HCT116 (cell line): ENCODE measurements around the gene TAF6L. TPM values are rescaled to one million over a fixed set of nuclear protein-coding genes. Genes with fewer than 3 reads are reported as not detected.

ENCODE experiments used
- ATAC-seq: fragments of 200-7000 bp; cut with Tn5 transposase; 2 replicates; pipeline ENCODE4 v1.9.1; 2020; ENCODE audit warnings: mild to moderate bottlenecking, moderate library complexity
- BruUV-seq: library from RNA; stranded (reverse); fragments of 400-500 nt; replicated peaks from 2 replicates; lab custom pipeline; 2021; lab: Mats Ljungman, UMichigan
- CTCF ChIA-PET: fragments of 300-600 bp; sonication (Branson Sonifier 250); formaldehyde crosslinking; loops from one replicate; lab custom pipeline; 2021; ENCODE audit warnings: antibody characterized with exemption; lab: Charles Lee
- POLR2A ChIA-PET: fragments of 300-600, 350-600 bp; sonication (Branson Sonifier 250); formaldehyde crosslinking; loops from one replicate; lab custom pipeline; 2021; ENCODE audit warnings: antibody characterized with exemption; lab: Charles Lee
- RAD21 ChIA-PET, 2 experiments: fragments of 300-600 bp; sonication (Branson Sonifier 250); formaldehyde crosslinking; loops; one replicate each; lab custom pipeline; 2023; ENCODE audit warnings: low total read pairs in 2 of 2; ENCODE audit not compliant: uncharacterized antibody in 2 of 2, unreplicated experiment in 2 of 2, low non-redundant PET in 1 of 2; lab: Charles Lee
- DNase-seq: peaks from one replicate; pipeline ENCODE4 v3.0.0-alpha.2; 2010; ENCODE audit warnings: low read depth, low spot score
- H2AFZ ChIP-seq: fragments of 200-600 bp; shearing (Covaris generic), sonication (generic); 2 replicates; pipeline ENCODE4 v1.6.1; 2017; ENCODE audit warnings: low read depth, mixed run types, mixed read lengths, antibody characterized with exemption, low read length; ENCODE audit not compliant: poor library complexity, severe bottlenecking
- H3K27ac ChIP-seq: 2 replicates; pipeline ENCODE4 v1.5.1; 2012; ENCODE audit warnings: low read depth, low read length
- H3K27me3 ChIP-seq: fragments of 200-600 bp; sonication (generic); 2 replicates; pipeline ENCODE4 v1.6.1; 2016; ENCODE audit warnings: mixed run types, low read length, mixed read lengths; ENCODE audit not compliant: insufficient read depth
- H3K36me3 ChIP-seq, 2 experiments: fragments of 200-500 bp in 1 of 2; fragments of 200-600 bp in 1 of 2; sonication (Bioruptor generic) in 1 of 2; sonication (generic) in 1 of 2; 2 replicates each; pipeline versions ENCODE4 v1.5.1 to v1.6.1; 2014 to 2016; ENCODE audit warnings: low read length in 2 of 2, inconsistent platforms in 1 of 2, mixed read lengths in 1 of 2, mixed run types in 1 of 2; ENCODE audit not compliant: insufficient read depth in 2 of 2, control insufficient read depth in 1 of 2
- H3K4me1 ChIP-seq, 2 experiments: fragments of 200-600 bp in 1 of 2; sonication (generic) in 1 of 2; 2 replicates each; pipeline versions ENCODE4 v1.5.1 to v1.6.1; 2012 to 2017; ENCODE audit warnings: low read length in 2 of 2, inconsistent platforms in 1 of 2, mild to moderate bottlenecking in 1 of 2, mixed read lengths in 1 of 2, mixed run types in 1 of 2, moderate library complexity in 1 of 2; ENCODE audit not compliant: insufficient read depth in 2 of 2, control insufficient read depth in 1 of 2
- H3K4me2 ChIP-seq: fragments of 200-600 bp; sonication (generic); 2 replicates; pipeline ENCODE4 v1.6.1; 2017; ENCODE audit warnings: mixed run types, low read length, mixed read lengths
- H3K4me3 ChIP-seq, 2 experiments: fragments of 200-600 bp in 1 of 2; sonication (generic) in 1 of 2; replicated peaks in 1 of 2; 2 replicates each; pipeline ENCODE4 v1.5.1; 2011 to 2016; ENCODE audit warnings: low read length in 2 of 2, control low read depth in 1 of 2, low read depth in 1 of 2, mild to moderate bottlenecking in 1 of 2, mixed read lengths in 1 of 2, mixed run types in 1 of 2
- H3K79me2 ChIP-seq: fragments of 200-600 bp; sonication (generic); 2 replicates; pipeline ENCODE4 v1.6.1; 2017; ENCODE audit warnings: mild to moderate bottlenecking, mixed run types, low read length, moderate library complexity, mixed read lengths; ENCODE audit not compliant: insufficient read depth
- H3K9ac ChIP-seq: fragments of 200-600 bp; sonication (generic); 2 replicates; pipeline ENCODE4 v1.6.1; 2016; ENCODE audit warnings: low read length, mixed read lengths
- H3K9me2 ChIP-seq: fragments of 200-600 bp; sonication (generic), shearing (Covaris generic); 2 replicates; pipeline ENCODE4 v1.6.1; 2017; ENCODE audit warnings: mixed run types, mild to moderate bottlenecking, moderate library complexity; ENCODE audit not compliant: insufficient read depth
- H3K9me3 ChIP-seq, 2 experiments: fragments of 200-500 bp in 1 of 2; fragments of 200-600 bp in 1 of 2; sonication (Bioruptor generic) in 1 of 2; sonication (generic) in 1 of 2; 2 replicates each; pipeline ENCODE4 v1.6.1; 2014 to 2017; ENCODE audit warnings: low read length in 2 of 2, mixed read lengths in 2 of 2, inconsistent platforms in 1 of 2, low read depth in 1 of 2, mild to moderate bottlenecking in 1 of 2, mixed run types in 1 of 2, moderate library complexity in 1 of 2; ENCODE audit not compliant: control insufficient read depth in 1 of 2, insufficient read depth in 1 of 2
- H4K20me1 ChIP-seq: fragments of 200-600 bp; sonication (generic), shearing (Covaris generic); 2 replicates; pipeline ENCODE4 v1.6.1; 2017; ENCODE audit warnings: mixed run types, mild to moderate bottlenecking, moderate library complexity; ENCODE audit not compliant: insufficient read depth
- CBX3 ChIP-seq: IDR thresholded peaks from 2 replicates; pipeline ENCODE4 v1.6.1; 2012; ENCODE audit warnings: low read depth
- EGR1 ChIP-seq: IDR thresholded peaks from 2 replicates; pipeline ENCODE4 v1.6.1; 2012; ENCODE audit warnings: low read depth
- ELF1 ChIP-seq: IDR thresholded peaks from 2 replicates; pipeline ENCODE4 v1.6.1; 2012; ENCODE audit warnings: low read depth, borderline replicate concordance
- FOSL1 ChIP-seq: IDR thresholded peaks from 2 replicates; pipeline ENCODE4 v1.6.1; 2012; ENCODE audit warnings: low read depth
- POLR2A ChIP-seq: IDR thresholded peaks from 2 replicates; pipeline ENCODE4 v1.7.0; 2011; ENCODE audit warnings: borderline replicate concordance; ENCODE audit not compliant: insufficient read depth, insufficient read length; ENCODE audit errors: extremely low read depth
- POLR2AphosphoS5 ChIP-seq: IDR thresholded peaks from 2 replicates; pipeline ENCODE4 v1.6.1; 2011; ENCODE audit warnings: mild to moderate bottlenecking, low read depth, low read length, moderate library complexity
- SIN3A ChIP-seq: IDR thresholded peaks from 2 replicates; pipeline ENCODE4 v1.6.1; 2012; ENCODE audit warnings: low read depth
- TCF7L2 ChIP-seq: IDR thresholded peaks from 2 replicates; pipeline ENCODE4 v1.7.0; 2011; ENCODE audit warnings: borderline replicate concordance, inconsistent platforms; ENCODE audit not compliant: insufficient read depth, insufficient read length; ENCODE audit errors: extremely low read depth
- YY1 ChIP-seq: IDR thresholded peaks from 2 replicates; pipeline ENCODE4 v1.6.1; 2011; ENCODE audit warnings: low read length, low read depth, moderate library complexity, mild to moderate bottlenecking; ENCODE audit not compliant: insufficient replicate concordance; ENCODE audit errors: extremely low read depth
- ZNF274 ChIP-seq: fragments of 200-500 bp; sonication (Bioruptor generic); IDR thresholded peaks from 2 replicates; pipeline ENCODE4 v1.6.1; 2014; ENCODE audit warnings: mild to moderate bottlenecking, low read depth, low read length, inconsistent platforms
- intact Hi-C: fragments of 100-400 bp; cut with micrococcal nuclease; formaldehyde crosslinking; loops from 2 replicates; pipeline ENCODE4 v1.10.0; 2022
- total RNA-seq: library from RNA; stranded (reverse); gene quantifications from one replicate; pipeline ENCODE4 v1.2.1, GENCODE V29; 2021; ENCODE audit not compliant: unreplicated experiment
- TF ChIP-seq, protein P1 (sequence below): IDR thresholded peaks from 2 replicates; pipeline ENCODE4 v1.6.1; 2012
- TF ChIP-seq, protein P2 (sequence below), 3 experiments: fragments of 200-600 bp in 1 of 3; sonication (generic) in 1 of 3; IDR thresholded peaks in 2 of 3; conservative IDR thresholded peaks in 1 of 3; 2 replicates each; pipeline ENCODE4 v1.5.1; 2012 to 2017; ENCODE audit warnings: low read depth in 2 of 3, low read length in 2 of 3, antibody characterized with exemption in 1 of 3, borderline replicate concordance in 1 of 3, control low read depth in 1 of 3, mild to moderate bottlenecking in 1 of 3, mixed read lengths in 1 of 3, mixed run types in 1 of 3, moderate library complexity in 1 of 3; ENCODE audit not compliant: insufficient read depth in 1 of 3

TAF6L gene
- total RNA-seq, 1 experiment from 2014 or later = 24.2 TPM

DNA sequence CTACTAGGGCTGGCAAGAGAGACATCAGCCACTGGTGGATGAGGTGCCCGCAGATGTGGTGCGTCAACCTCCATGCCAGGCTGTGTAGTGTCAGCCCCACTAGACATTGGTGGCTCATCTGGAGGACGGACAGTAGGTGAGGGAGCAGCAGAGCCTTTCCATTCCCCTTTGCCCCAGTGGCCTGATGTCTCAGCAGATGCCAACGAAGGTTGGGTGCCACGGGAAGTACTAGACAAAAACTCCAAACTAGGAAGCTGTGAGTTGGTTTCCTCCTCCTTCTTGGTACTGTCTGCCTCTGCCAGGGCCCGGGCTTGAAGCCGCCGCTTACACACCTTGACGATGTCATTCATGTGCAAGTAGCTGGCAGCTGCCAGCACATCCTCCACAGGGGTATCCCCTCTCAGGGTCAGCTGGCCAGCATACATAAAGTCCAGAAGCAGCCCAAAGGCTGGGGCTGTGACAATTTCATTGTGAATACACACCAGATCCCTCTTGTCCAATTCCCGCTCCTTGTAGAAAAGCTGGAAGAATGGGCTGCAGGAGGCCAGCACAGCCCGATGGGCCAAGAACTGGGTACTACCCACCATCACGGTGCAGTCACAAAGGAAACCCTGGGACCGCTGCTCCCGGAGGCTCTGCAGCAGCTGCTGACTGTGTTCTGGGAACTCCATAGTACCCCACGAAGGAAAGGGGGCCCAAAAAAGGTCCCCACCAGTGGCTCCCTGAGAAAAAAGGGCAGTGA is 18.0 kb upstream of the TAF6L start:
- peak; percentile 2 for ATAC-seq
- Histone ChIP-seq H3K79me2 (no peaks in the 10 kb centered on the region; the same call in 1 of the 2 replicates), H3K36me3 (no peaks in the 10 kb centered on the region), H2AFZ (no peak overlapping the region), H3K9ac (peak overlapping the region; percentile 78), H3K4me2 (peak overlapping the region; percentile 90), H3K27me3 (no peaks in the 10 kb centered on the region), H3K9me2 (no peaks in the 10 kb centered on the region), H3K9me3 (no peaks in the 10 kb centered on the region), H3K27ac (peak overlapping the region; percentile 76), H4K20me1 (no peaks in the 10 kb centered on the region), H3K4me1 (peaks cover 4 to 18% of the 10 kb centered on the region in 2 experiments; a peak in 3 of 4 replicates), H3K4me3 (peak overlapping the region; percentile 70 to 84)
- DNase-seq = no peak
- TF ChIP-seq TCF7L2 = no peak
- no peak for TF ChIP-seq FOSL1
- TF ChIP-seq ELF1 = no peak
- TF ChIP-seq, protein P1, sequence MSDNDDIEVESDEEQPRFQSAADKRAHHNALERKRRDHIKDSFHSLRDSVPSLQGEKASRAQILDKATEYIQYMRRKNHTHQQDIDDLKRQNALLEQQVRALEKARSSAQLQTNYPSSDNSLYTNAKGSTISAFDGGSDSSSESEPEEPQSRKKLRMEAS = no peak
- no peak for TF ChIP-seq SIN3A
- no peak for TF ChIP-seq POLR2A
- TF ChIP-seq POLR2AphosphoS5 = no peak
- TF ChIP-seq EGR1 = no peak
- no peak for TF ChIP-seq YY1
- TF ChIP-seq ZNF274 = no peak
- TF ChIP-seq, protein P2, sequence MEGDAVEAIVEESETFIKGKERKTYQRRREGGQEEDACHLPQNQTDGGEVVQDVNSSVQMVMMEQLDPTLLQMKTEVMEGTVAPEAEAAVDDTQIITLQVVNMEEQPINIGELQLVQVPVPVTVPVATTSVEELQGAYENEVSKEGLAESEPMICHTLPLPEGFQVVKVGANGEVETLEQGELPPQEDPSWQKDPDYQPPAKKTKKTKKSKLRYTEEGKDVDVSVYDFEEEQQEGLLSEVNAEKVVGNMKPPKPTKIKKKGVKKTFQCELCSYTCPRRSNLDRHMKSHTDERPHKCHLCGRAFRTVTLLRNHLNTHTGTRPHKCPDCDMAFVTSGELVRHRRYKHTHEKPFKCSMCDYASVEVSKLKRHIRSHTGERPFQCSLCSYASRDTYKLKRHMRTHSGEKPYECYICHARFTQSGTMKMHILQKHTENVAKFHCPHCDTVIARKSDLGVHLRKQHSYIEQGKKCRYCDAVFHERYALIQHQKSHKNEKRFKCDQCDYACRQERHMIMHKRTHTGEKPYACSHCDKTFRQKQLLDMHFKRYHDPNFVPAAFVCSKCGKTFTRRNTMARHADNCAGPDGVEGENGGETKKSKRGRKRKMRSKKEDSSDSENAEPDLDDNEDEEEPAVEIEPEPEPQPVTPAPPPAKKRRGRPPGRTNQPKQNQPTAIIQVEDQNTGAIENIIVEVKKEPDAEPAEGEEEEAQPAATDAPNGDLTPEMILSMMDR (IDR thresholded peaks at IDR 0.05 in 2 of 3, conservative IDR thresholded peaks at IDR 0.05 in 1 of 3; ENCODE audit: borderline replicate concordance in 1 of 3, insufficient read depth in 1 of 3, low read depth in 2 of 3, low read length in 2 of 3) = no peak
- TF ChIP-seq CBX3 = no peak
- POLR2A ChIA-PET = interaction anchor here (0.8 to 3.4 kb wide), 22 partner anchors 8 to 137 kb away, joined by 3 to 50 read pairs (median 6); partner anchors contain the start of genes C11orf98, CSKMT, HNRNPUL2 and LBHD1
- CTCF ChIA-PET = interaction anchor here (0.6 to 1.9 kb wide), 7 partner anchors 16 to 372 kb away, joined by 3 to 24 read pairs (median 6); partner anchors contain the start of genes HNRNPUL2 and TMEM179B
- BruUV-seq = TSS peak; percentile 90
- RAD21 ChIA-PET = interaction anchor here (0.6 to 1.0 kb wide), 4 partner anchors 35 to 377 kb away, joined by 3 to 4 read pairs (median 4); partner anchors contain the start of gene TUT1 (in 1 of the 2)
- intact Hi-C loops = no loop called here
